SK-N-MC (cell line): ENCODE results near the gene TRNT1.

Experiments
- EZH2 ChIP-seq: fragments of 200-600 bp; sonication (generic); IDR thresholded peaks from one replicate; pipeline ENCODE4 v1.6.1; 2017; ENCODE audit warnings: antibody characterized with exemption
- FOXP2 ChIP-seq: optimal IDR thresholded peaks from 2 replicates; pipeline ENCODE3; 2011; ENCODE audit warnings: mild to moderate bottlenecking, moderate library complexity; ENCODE audit not compliant: insufficient read depth; ENCODE audit errors: extremely low read length, control extremely low read depth
- POLR2AphosphoS5 ChIP-seq: IDR thresholded peaks from 2 replicates; pipeline ENCODE4 v1.6.1; 2012; ENCODE audit warnings: mild to moderate bottlenecking, low read depth, low read length, borderline replicate concordance

DNA sequence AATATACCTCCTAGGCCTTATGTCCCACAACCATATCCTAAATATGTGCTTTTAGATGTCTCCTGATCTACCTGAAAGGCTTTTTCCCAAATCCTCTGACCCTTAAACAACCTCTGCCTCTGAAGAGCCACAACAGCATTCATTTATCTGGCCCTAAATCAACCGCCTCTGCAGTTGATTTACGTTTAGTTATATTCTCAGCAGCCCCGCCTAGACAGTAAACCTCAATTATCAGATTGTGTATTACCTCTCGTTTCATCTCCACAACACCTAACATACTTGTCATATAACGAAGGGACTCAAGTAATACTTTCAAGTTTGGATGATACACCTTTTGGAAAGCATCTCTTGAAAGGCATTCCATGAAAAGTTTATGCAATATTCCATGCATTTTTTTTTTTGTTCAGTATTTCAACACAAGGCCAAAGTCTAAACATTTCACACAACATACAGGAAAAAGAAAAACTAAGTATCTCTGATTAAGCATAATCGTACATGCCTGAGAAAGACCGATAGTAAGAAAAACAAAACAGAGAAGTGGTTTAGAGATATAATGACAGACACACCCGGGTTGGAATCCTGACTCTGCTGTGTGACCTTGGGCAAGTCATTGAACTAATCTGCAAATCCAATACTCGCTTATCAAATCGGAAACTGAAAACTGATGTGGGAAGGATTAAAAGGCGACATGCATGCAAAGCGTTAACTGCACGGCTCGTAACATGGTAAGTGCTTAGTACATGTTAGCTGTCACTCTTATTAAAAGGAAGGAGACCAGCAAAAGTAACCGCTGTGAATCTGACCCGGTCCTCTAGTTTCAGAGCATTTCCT, 52.0 kb downstream of the TRNT1 start:
- TF ChIP-seq EZH2 (no peak), POLR2AphosphoS5 (no peak), FOXP2 (no peak)
